ENCODE measurements around the gene AIMP1.

The AIMP1 gene

GRCh38 chr4:106286611-106287010 is 29.7 kb upstream of the AIMP1 start:
- FAIRE-seq (no peak), DNase-seq (ENCODE audit: insufficient read length, low spot score) (no peak)
- no peak for TF ChIP-seq CTCF (IDR thresholded peaks at IDR 0.05; ENCODE audit: insufficient read depth, missing control alignments)

GRCh38 chr4:106287353-106287969 is 28.9 kb upstream of the AIMP1 start:
- no peak for FAIRE-seq
- DNase-seq (ENCODE audit: insufficient read length, low spot score): no peak
- TF ChIP-seq CTCF (IDR thresholded peaks at IDR 0.05; ENCODE audit: insufficient read depth, missing control alignments): no peak

GRCh38 chr4:106289737-106290136 is 26.6 kb upstream of the AIMP1 start:
- DNase-seq (ENCODE audit: insufficient read length, low spot score): no peak
- peak; percentile 61 for FAIRE-seq
- TF ChIP-seq CTCF (IDR thresholded peaks at IDR 0.05; ENCODE audit: insufficient read depth, missing control alignments): no peak

GRCh38 chr4:106291678-106292077 is 24.7 kb upstream of the AIMP1 start:
- FAIRE-seq (no peak), DNase-seq (ENCODE audit: insufficient read length, low spot score) (no peak)
- no peak for TF ChIP-seq CTCF (IDR thresholded peaks at IDR 0.05; ENCODE audit: insufficient read depth, missing control alignments)

- no peak for FAIRE-seq
- no peak for TF ChIP-seq CTCF (IDR thresholded peaks at IDR 0.05; ENCODE audit: insufficient read depth, missing control alignments)
Measured at GRCh38 chr4:106294062-106294461, 22.3 kb upstream of the AIMP1 start.

GRCh38 chr4:106297245-106298035 is 18.9 kb upstream of the AIMP1 start:
- no peak for DNase-seq (ENCODE audit: insufficient read length, low spot score)
- no peak for FAIRE-seq
- no peak for TF ChIP-seq CTCF (IDR thresholded peaks at IDR 0.05; ENCODE audit: insufficient read depth, missing control alignments)

More at GRCh38 chr4:106294062-106294461, 22.3 kb upstream of the AIMP1 start:
- no peak for DNase-seq (ENCODE audit: insufficient read length, low spot score)

GRCh38 chr4:106299977-106300376 is 16.4 kb upstream of the AIMP1 start:
- no peak for TF ChIP-seq CTCF (IDR thresholded peaks at IDR 0.05; ENCODE audit: insufficient read depth, missing control alignments)

More at GRCh38 chr4:106299977-106300376, 16.4 kb upstream of the AIMP1 start:
- DNase-seq (ENCODE audit: insufficient read length, low spot score) (no peak), FAIRE-seq (no peak)
